ENCODE data around the gene XKR7. TPM values are rescaled to one million over a fixed set of nuclear protein-coding genes. Genes with fewer than 3 reads are reported as not detected.

Gene XKR7
- total RNA-seq, 1 experiment from 2014 or later, result 1.3 TPM

GRCh38 chr20:32028647-32029372 is 60.9 kb downstream of the XKR7 start:
- H3K4me2 ChIP-seq (ENCODE audit: insufficient read depth, insufficient read length, low read length), result no peak overlapping the region
- H3K27me3 ChIP-seq (ENCODE audit: insufficient read depth, low read length), result no peaks in the 10 kb centered on the region
- no CpG with 5 or more reads among the region's 12 CpGs for WGBS (ENCODE audit: extremely low coverage, insufficient read length, low lambda C conversion rate)
- no peak overlapping the region for H2BK120ac ChIP-seq (ENCODE audit: low read depth, low read length, poor library complexity, severe bottlenecking)
- Mint-ChIP-seq H3K9me3 (no peaks in the 10 kb centered on the region), H3K36me3 (ENCODE audit: insufficient read depth in 1 of 3, low read depth in 3 of 3) (peaks cover 0 to 13% (median 0%) of the 10 kb centered on the region in 3 experiments; a peak in 3 of 7 replicates), H3K27me3 (ENCODE audit: low read depth) (peaks cover 35% of the 10 kb centered on the region), H3K27ac (peak overlapping the region in 1 of 3 experiments; percentile 10; a peak in 1 of 7 replicates), H3K4me1 (peaks cover 14 to 17% of the 10 kb centered on the region in 2 experiments), H3K4me3 (no peak overlapping the region)
- H3K56ac ChIP-seq (ENCODE audit: insufficient read length, low read depth, low read length), result no peak overlapping the region
- no peak overlapping the region for H3K27ac ChIP-seq (ENCODE audit: insufficient read length, low read depth, low read length)
- H2BK12ac ChIP-seq (ENCODE audit: insufficient read length, low read depth, low read length), result no peak overlapping the region
- TF ChIP-seq CTCF (conservative IDR thresholded peaks at IDR 0.05), result no peak
- H3K9ac ChIP-seq (ENCODE audit: extremely low read depth, insufficient read length, low read length), result no peak overlapping the region
- H4K91ac ChIP-seq (ENCODE audit: insufficient read length, low read depth, low read length), result no peak overlapping the region
- no peak overlapping the region for H2BK5ac ChIP-seq (ENCODE audit: insufficient read length, low read length)
- peak; percentile 46 for DNase-seq
- no peak overlapping the region for H3K4ac ChIP-seq (ENCODE audit: low read depth, low read length)
- no peak overlapping the region for H2AFZ ChIP-seq (ENCODE audit: low read length)
- H3K23me2 ChIP-seq (ENCODE audit: insufficient read length, low read depth, low read length, poor library complexity, severe bottlenecking), result peaks cover 3% of the 10 kb centered on the region
- H4K5ac ChIP-seq (ENCODE audit: insufficient read length, low read depth, low read length), result no peak overlapping the region
- H4K20me1 ChIP-seq (ENCODE audit: control insufficient read depth, insufficient read depth, insufficient read length), result no peaks in the 10 kb centered on the region
- H2BK20ac ChIP-seq (ENCODE audit: low read depth, low read length, poor library complexity, severe bottlenecking), result no peak overlapping the region
- H3K79me1 ChIP-seq (ENCODE audit: insufficient read depth, low read depth, low read length, poor library complexity, severe bottlenecking), result no peaks in the 10 kb centered on the region
- H3K79me2 ChIP-seq (ENCODE audit: insufficient read depth, low read length), result no peaks in the 10 kb centered on the region
- no peak overlapping the region for H3K18ac ChIP-seq (ENCODE audit: insufficient read length, low read depth, low read length)
- H2BK15ac ChIP-seq (ENCODE audit: low read depth, low read length), result no peak overlapping the region
- no peak overlapping the region for H3K14ac ChIP-seq (ENCODE audit: insufficient read depth, low read length)
- no peaks in the 10 kb centered on the region for H3K9me3 ChIP-seq (ENCODE audit: control insufficient read depth, low read depth, low read length)
- H3K4me1 ChIP-seq (ENCODE audit: insufficient read depth, low read length), result no peaks in the 10 kb centered on the region
- H4K8ac ChIP-seq (replicated peaks; ENCODE audit: insufficient read length, low read depth, low read length), result no peak overlapping the region
- no peak overlapping the region for H3K23ac ChIP-seq (ENCODE audit: insufficient read length, low read depth, low read length)
- no peak overlapping the region for H2AK5ac ChIP-seq (ENCODE audit: insufficient read length, low read length)
- no peak overlapping the region for H3T11ph ChIP-seq (ENCODE audit: low read length)

Measured in H9 (cell line).